GM12874 (cell line): Measurements from ENCODE around the gene CCDC124.

Experiments used
- CTCF ChIP-seq: IDR thresholded peaks from 2 replicates; pipeline ENCODE4 v1.5.1; 2011; ENCODE audit warnings: low read depth, mild to moderate bottlenecking, control low read depth, low read length, moderate library complexity; ENCODE audit not compliant: insufficient read depth

The CCDC124 gene

GRCh38 chr19:17929056-17929455, 3.8 kb upstream of the CCDC124 start:
- no peak for TF ChIP-seq CTCF

GRCh38 chr19:17931532-17932191, 1.2 kb upstream of the CCDC124 start:
- no peak for TF ChIP-seq CTCF

GRCh38 chr19:17933414-17934129, 757 bp downstream of the CCDC124 start:
- TF ChIP-seq CTCF = no peak

- no peak for TF ChIP-seq CTCF
These were observed 3.6 kb downstream of the CCDC124 start for GRCh38 chr19:17936379-17936778.

- TF ChIP-seq CTCF = no peak
These were observed 4.6 kb downstream of the CCDC124 start for GRCh38 chr19:17937371-17937900.

- TF ChIP-seq CTCF = peak; percentile 97
These were observed 5.5 kb downstream of the CCDC124 start for GRCh38 chr19:17938092-17938845.

- no peak for TF ChIP-seq CTCF
These were observed 9.4 kb downstream of the CCDC124 start for GRCh38 chr19:17942181-17942580.
